Osteoblast (primary cell): ENCODE measurements around the gene NCOA4. TPM values are rescaled to one million over a fixed set of nuclear protein-coding genes. Genes with fewer than 3 reads are reported as not detected.

Experiments used
- DNase-seq: peaks from one replicate; pipeline ENCODE4 v3.0.0; 2011; ENCODE audit warnings: low spot score, mixed read lengths; ENCODE audit not compliant: insufficient read length; ENCODE audit errors: missing footprints
- H2AFZ ChIP-seq: 2 replicates; pipeline ENCODE4 v1.6.0; 2011; ENCODE audit warnings: mild to moderate bottlenecking, low read length
- H3K27ac ChIP-seq: 2 replicates; pipeline ENCODE4 v1.5.1; 2011; ENCODE audit warnings: mild to moderate bottlenecking, low read depth, low read length, moderate library complexity
- H3K27me3 ChIP-seq: 2 replicates; pipeline ENCODE4 v1.6.0; 2012; ENCODE audit warnings: mild to moderate bottlenecking, control low read depth, inconsistent platforms, low read length, moderate library complexity; ENCODE audit not compliant: insufficient read depth
- H3K36me3 ChIP-seq: 2 replicates; pipeline ENCODE4 v1.5.1; 2011; ENCODE audit warnings: mild to moderate bottlenecking, low read length, control low read depth, moderate library complexity; ENCODE audit not compliant: insufficient read depth
- H3K4me1 ChIP-seq: 2 replicates; pipeline ENCODE4 v1.5.1; 2011; ENCODE audit warnings: mild to moderate bottlenecking, low read length, control low read depth, moderate library complexity; ENCODE audit not compliant: insufficient read depth
- H3K4me2 ChIP-seq: 2 replicates; pipeline ENCODE4 v1.6.0; 2011; ENCODE audit warnings: mild to moderate bottlenecking, low read length; ENCODE audit not compliant: insufficient read depth
- H3K4me3 ChIP-seq: fragments of 200-600 bp; sonication (generic); 3 replicates; pipeline ENCODE4 v1.5.1; 2012; ENCODE audit warnings: mild to moderate bottlenecking, low read length, inconsistent platforms; ENCODE audit not compliant: insufficient read depth
- H3K79me2 ChIP-seq: 2 replicates; pipeline ENCODE4 v1.6.0; 2012; ENCODE audit warnings: mild to moderate bottlenecking, low read length, control low read depth, inconsistent platforms; ENCODE audit not compliant: insufficient read depth
- H3K9me3 ChIP-seq: 2 replicates; pipeline ENCODE4 v1.5.1; 2011; ENCODE audit warnings: low read depth, low read length, control low read depth
- H4K20me1 ChIP-seq: 2 replicates; pipeline ENCODE4 v1.6.0; 2012; ENCODE audit warnings: mild to moderate bottlenecking, low read length, control low read depth; ENCODE audit not compliant: insufficient read depth
- total RNA-seq: library from RNA; depleted of rRNA; stranded (reverse); fragments of >200 nt; gene quantifications from 2 replicates; pipeline ENCODE4 v1.2.3, GENCODE V29; 2012
- TF ChIP-seq, protein P1 (sequence below): IDR thresholded peaks from 2 replicates; pipeline ENCODE4 v1.5.1; 2011; ENCODE audit warnings: mild to moderate bottlenecking, low read depth, low read length, moderate library complexity; ENCODE audit errors: extremely low read depth

NCOA4 gene
- total RNA-seq, 1 donor = 260 TPM

DNA sequence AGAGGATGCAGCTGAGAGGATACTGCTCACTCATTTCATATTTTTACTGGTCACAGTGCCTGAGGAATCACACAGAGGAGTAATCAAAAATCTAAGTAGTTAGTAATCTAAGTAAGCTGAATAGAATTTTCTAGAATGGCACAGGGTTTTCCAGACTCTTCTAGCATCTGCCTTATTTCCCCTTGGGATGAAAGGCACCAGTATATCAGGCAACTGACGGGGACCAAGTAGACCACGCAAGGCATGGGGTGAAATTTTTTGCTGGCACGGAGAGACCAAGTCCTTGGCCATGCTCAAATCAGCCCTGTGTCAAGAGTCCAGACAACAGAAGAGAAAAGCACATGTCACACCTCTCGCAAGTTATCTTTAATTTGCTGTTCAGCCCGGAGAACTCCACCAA is 14.2 kb downstream of the NCOA4 start:
- H4K20me1 ChIP-seq = peaks cover 33% of the 10 kb centered on the region
- H3K4me2 ChIP-seq = no peak overlapping the region
- TF ChIP-seq, protein P1, sequence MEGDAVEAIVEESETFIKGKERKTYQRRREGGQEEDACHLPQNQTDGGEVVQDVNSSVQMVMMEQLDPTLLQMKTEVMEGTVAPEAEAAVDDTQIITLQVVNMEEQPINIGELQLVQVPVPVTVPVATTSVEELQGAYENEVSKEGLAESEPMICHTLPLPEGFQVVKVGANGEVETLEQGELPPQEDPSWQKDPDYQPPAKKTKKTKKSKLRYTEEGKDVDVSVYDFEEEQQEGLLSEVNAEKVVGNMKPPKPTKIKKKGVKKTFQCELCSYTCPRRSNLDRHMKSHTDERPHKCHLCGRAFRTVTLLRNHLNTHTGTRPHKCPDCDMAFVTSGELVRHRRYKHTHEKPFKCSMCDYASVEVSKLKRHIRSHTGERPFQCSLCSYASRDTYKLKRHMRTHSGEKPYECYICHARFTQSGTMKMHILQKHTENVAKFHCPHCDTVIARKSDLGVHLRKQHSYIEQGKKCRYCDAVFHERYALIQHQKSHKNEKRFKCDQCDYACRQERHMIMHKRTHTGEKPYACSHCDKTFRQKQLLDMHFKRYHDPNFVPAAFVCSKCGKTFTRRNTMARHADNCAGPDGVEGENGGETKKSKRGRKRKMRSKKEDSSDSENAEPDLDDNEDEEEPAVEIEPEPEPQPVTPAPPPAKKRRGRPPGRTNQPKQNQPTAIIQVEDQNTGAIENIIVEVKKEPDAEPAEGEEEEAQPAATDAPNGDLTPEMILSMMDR = no peak
- no peak overlapping the region for H3K4me3 ChIP-seq
- H3K36me3 ChIP-seq = peaks cover 48% of the 10 kb centered on the region
- H3K4me1 ChIP-seq = peaks cover 68% of the 10 kb centered on the region
- no peaks in the 10 kb centered on the region for H3K27me3 ChIP-seq
- H2AFZ ChIP-seq = no peak overlapping the region
- no peak for DNase-seq
- peak overlapping the region; percentile 49 for H3K27ac ChIP-seq
- peaks cover 72% of the 10 kb centered on the region for H3K79me2 ChIP-seq
- no peaks in the 10 kb centered on the region for H3K9me3 ChIP-seq

DNA sequence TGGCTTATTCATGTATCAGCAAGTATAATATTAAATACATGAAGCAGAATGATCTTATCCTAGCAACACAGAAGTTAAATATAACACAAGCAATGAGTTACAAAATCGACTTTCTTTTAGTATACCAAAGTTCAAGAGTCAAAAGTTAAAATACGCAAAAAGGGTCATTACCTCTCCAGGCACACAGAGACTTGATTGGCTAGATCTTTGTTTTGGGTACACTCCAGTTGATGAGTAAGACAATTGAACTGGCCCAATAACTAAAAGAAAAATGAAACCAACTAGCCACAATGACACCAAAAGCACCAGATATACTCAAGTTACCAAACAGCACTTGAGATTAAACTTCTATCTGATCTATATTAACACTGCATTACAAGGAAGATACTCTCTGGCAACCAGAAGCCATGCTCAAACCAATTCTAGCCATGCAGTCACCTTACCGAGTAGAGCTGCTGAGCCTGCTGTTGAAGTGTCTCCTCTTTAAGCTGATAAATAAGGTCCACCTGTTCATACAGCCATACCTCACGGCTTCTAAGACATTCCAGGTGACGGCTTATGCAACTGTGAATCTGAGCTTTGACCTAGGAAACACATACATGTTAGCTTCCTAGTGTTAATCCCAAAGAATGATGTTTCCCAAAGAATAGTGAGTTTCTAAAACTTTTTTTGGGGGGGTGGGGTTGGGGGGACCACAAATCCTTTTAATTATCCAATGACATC is 15.6 kb downstream of the NCOA4 start:
- Histone ChIP-seq H3K4me2 (peak overlapping the region; percentile 47), H3K79me2 (peaks cover 59% of the 10 kb centered on the region)
- TF ChIP-seq, protein P1 = no peak

DNA sequence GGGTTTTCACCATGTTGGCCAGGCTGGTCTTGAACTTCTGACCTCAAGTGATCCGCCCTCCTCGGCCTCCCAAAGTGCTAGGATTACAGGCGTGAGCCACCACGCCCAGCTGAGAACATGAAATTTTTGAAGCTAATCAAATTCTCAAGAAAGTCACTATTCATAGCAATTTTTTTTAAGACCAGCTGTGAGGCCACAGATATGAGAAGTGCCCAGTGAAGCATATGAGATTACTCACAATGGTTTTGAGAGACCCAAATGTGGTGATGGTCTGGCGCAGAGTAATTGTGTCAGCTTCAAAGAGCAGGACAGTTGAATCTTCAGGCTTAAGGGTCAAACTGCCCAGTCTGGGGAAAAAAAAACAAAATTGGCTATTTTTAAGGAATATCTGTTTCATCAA is 16.2 kb downstream of the NCOA4 start:
- no peak for DNase-seq
- TF ChIP-seq, protein P1 = no peak
- no peaks in the 10 kb centered on the region for H3K27me3 ChIP-seq

More for the DNA sequence above, 15.6 kb downstream of the NCOA4 start:
- Histone ChIP-seq H2AFZ (no peak overlapping the region), H3K27ac (peak overlapping the region; percentile 61), H3K36me3 (peaks cover 57% of the 10 kb centered on the region), H3K4me1 (peaks cover 55% of the 10 kb centered on the region), H3K27me3 (no peaks in the 10 kb centered on the region), H3K9me3 (no peaks in the 10 kb centered on the region), H4K20me1 (peaks cover 21% of the 10 kb centered on the region), H3K4me3 (no peak overlapping the region)
- peak; percentile 29 for DNase-seq

DNA sequence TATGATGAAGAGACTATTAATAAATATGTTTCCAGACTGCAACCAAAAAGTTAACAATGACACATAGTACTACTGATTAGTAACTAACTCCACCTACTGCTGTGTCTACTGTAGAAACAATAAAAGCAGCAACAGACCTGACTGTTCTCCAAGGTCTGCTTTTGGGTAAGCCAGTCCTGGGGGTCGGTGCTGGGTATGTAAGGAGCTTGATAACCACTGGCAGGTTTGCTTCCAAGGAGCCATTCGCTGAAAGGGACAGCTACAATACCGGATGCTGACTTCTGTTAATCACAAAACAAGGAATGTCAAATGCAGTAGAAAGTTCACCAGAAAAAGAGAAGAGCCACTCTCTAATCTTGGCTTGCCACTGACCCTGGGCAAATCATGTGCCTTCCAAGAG is 17.7 kb downstream of the NCOA4 start:
- peaks cover 22% of the 10 kb centered on the region for H4K20me1 ChIP-seq
- no peaks in the 10 kb centered on the region for H3K27me3 ChIP-seq
- no peak overlapping the region for H3K4me3 ChIP-seq
- DNase-seq = peak; percentile 58
- H2AFZ ChIP-seq = no peak overlapping the region
- TF ChIP-seq, protein P1 = no peak
- no peaks in the 10 kb centered on the region for H3K9me3 ChIP-seq
- peaks cover 34% of the 10 kb centered on the region for H3K4me1 ChIP-seq
- H3K79me2 ChIP-seq = peaks cover 48% of the 10 kb centered on the region
- H3K4me2 ChIP-seq = no peak overlapping the region
- peaks cover 77% of the 10 kb centered on the region for H3K36me3 ChIP-seq
- no peak overlapping the region for H3K27ac ChIP-seq

More for the DNA sequence above, 16.2 kb downstream of the NCOA4 start:
- H3K4me3 ChIP-seq = no peak overlapping the region
- peaks cover 48% of the 10 kb centered on the region for H3K4me1 ChIP-seq
- H3K4me2 ChIP-seq = no peak overlapping the region
- no peaks in the 10 kb centered on the region for H3K9me3 ChIP-seq
- peaks cover 63% of the 10 kb centered on the region for H3K36me3 ChIP-seq
- H4K20me1 ChIP-seq = peaks cover 25% of the 10 kb centered on the region
- H3K27ac ChIP-seq = peak overlapping the region; percentile 61
- H2AFZ ChIP-seq = no peak overlapping the region
- peaks cover 57% of the 10 kb centered on the region for H3K79me2 ChIP-seq
